LNCAP (cell line): ENCODE results near the gene MARS1.

Source experiments
- CTCF ChIP-seq: fragments of 450-650 bp; IDR thresholded peaks from 2 replicates; pipeline ENCODE4 v1.5.1; 2017; ENCODE audit warnings: mild to moderate bottlenecking

Gene MARS1

DNA sequence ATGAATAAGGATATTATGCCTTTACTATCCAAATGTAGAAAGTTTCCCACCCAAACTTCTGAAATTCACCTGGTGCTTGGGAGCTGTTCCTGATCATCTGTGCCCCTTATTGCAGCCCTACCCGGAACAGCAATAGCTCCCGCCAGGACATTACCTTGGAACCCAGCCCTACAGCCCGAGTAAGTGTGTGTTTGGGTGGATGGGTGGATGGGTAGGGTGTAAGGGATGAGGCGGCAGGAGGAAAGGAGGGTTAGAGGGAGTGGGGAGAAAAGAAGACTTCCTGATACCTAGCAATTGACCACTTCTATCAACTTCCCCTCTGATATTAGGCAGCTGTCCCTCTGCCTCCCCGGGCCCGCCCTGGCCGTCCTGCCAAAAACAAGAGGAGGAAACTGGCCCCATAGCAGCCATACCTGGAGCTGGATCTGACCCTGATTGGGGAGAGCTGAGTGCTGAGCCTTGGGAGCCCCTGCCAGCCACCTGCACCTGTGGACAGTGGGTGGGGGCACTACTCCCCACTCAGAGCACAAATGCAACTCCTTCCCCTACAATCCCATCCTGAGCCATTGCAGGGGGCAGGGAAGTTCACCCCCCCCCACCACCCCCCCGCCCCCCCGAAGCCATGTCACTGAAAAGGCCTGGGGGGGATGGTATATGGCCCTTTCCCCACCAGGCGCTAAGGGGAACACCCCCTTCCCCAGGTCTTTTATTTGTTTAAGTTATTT is 41.1 kb downstream of the MARS1 start:
- TF ChIP-seq CTCF = no peak

GRCh38 chr12:57529831-57530230 is 42.0 kb downstream of the MARS1 start:
- TF ChIP-seq CTCF = no peak

DNA sequence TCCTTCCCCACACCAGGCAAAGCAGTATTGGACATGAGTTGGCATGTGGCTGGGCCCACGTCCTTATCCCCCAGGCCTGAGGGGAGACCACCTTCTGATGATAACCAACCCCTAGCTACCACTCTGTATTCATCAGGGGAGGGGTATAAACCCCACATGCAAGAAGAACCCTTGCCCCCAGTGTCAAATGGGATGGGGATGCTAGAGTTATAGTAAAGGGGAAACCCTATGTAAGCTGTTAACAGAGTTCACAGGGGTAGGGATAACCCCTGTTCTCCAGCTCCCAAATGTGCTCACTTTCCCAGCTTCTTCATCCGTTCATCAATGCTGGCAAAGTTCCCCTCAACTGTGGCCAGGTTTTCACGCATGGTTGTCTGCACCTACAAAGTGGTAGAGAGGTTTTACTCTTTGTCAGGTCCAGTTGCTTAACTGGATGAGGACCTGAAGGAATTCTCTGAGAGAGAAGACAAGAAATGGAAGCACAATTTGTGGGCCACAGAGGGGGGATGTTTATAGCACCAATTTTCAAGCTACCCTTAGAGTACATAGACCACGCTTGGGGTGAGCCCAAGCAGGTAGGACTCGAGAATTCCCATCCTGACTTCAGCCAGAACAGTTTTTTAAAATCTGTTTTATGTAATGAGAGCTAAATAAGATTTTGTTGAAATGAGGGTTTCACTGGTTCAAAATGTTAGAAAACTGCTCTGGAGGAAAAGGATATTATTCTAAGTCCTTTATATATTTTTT is 42.7 kb downstream of the MARS1 start:
- TF ChIP-seq CTCF = no peak

- TF ChIP-seq CTCF = no peak
Observed at GRCh38 chr12:57531836-57532235, 44.0 kb downstream of the MARS1 start.

DNA sequence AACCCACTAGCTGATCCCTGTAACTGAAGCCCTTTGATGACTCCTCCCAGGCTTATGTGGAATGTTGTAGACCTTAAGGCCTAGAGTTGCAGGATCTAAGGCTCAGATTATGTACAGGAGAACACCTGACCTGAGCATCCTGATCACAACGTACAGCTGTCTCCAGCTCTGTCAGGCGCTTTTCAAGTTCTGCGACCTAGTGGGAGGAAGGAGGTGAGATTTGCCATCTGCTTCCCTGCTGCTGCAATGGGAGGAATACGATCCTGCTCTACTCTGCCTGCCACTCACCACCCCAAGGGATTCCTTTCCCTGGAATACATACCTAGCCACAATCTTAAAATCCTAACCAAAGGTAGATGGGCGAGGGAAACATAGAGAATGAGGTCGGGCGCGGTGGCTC is 45.2 kb downstream of the MARS1 start:
- TF ChIP-seq CTCF = no peak

DNA sequence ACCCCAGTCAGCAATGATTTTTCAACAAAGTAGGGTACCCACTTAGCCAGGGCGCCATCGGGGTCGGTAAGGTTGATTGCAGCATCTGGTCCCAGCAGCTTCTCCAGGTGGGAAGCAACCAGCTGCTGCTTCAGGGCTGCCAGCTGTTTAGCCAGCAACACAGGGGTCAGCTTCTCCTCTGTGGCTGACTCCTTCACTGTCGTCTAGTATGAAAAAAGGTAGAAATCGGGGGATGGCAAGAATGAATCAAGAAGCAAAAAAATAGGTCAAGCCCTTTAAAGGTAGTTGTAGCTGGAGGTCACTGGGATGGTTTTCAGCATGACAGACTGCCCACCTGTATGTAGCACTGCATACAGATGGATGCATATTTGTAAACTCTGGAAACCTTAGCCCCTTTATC is 46.4 kb downstream of the MARS1 start:
- TF ChIP-seq CTCF = no peak

DNA sequence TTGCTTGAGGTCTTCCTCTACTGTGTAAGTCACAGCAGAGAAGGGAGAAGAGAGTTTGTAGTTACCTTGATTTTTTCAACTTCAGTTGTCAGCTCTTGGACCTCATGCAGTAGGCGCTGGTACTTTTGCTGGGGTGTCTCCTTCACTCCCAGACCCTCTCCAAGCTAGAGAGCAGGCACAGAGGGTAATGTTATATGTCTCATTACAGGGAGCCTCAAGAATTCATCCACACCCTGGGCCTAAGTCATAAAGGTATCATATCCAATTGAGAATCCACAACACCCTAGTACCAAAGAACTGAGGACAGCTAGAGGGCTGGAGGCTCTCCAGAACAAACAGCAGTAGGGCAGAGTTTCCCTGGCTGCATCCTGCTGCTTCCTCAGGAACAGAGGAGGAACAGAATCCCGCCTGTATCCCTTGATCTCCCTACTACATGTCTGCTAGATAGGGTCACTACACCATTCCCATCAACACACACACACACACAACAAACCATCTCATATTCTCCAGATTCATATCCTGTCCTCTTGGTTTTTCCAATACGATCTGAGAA is 47.2 kb downstream of the MARS1 start:
- no peak for TF ChIP-seq CTCF
